ENCODE results near the gene DCDC2C.

- TF ChIP-seq CTCF (IDR thresholded peaks at IDR 0.05) (no peak), POLR2A (IDR thresholded peaks at IDR 0.05) (no peak), POLR2AphosphoS5 (IDR thresholded peaks at IDR 0.05) (no peak), EP300 (IDR thresholded peaks at IDR 0.05) (no peak)
Measured at GRCh38 chr2:3743951-3744555, 40.7 kb downstream of the DCDC2C start.
